Stimulated activated naive B cell treated with anti-CD40 and anti-IgM and Interleukin-4, amounts not matched to agents 10 μg/mL and 1 μg/mL and 100 μg/mL, for 72 hours (primary cell): ENCODE results near the gene NSF.
A peak's percentile ranks its signal among the peaks of the same experiment; 100 is the strongest.
"Not testable (repeated sequence)": the region's sequence is repeated elsewhere in the genome, so short reads cannot be mapped to it uniquely, and the experiment has no call there.

Experiments used
- ATAC-seq, 2 donors: fragments of 150-1000 bp; cut with Tn5 transposase; replicated peaks; 2 replicates each; pipeline ENCODE4 v1.10.0; 2021; ENCODE audit warnings: moderate library complexity in 1 of 2
- DNase-seq: peaks from one replicate; pipeline ENCODE4 v3.0.0; 2021
- H3K27ac Mint-ChIP-seq: one replicate; pipeline ENCODE4 v1.8.0; 2022; ENCODE audit warnings: mild to moderate bottlenecking, mixed read lengths
- H3K27me3 Mint-ChIP-seq, 2 donors: one replicate each; pipeline ENCODE4 v1.8.0; 2022; ENCODE audit warnings: mixed read lengths in 2 of 2
- H3K36me3 Mint-ChIP-seq, 2 donors: one replicate each; pipeline ENCODE4 v1.8.0; 2022; ENCODE audit warnings: mixed read lengths in 2 of 2, mild to moderate bottlenecking in 1 of 2
- H3K4me1 Mint-ChIP-seq, 2 donors: one replicate each; pipeline ENCODE4 v1.8.0; 2022; ENCODE audit warnings: mixed read lengths in 2 of 2, mild to moderate bottlenecking in 1 of 2
- H3K4me3 Mint-ChIP-seq, 2 donors: one replicate each; pipeline ENCODE4 v1.8.0; 2022; ENCODE audit warnings: mild to moderate bottlenecking in 2 of 2, mixed read lengths in 2 of 2, moderate library complexity in 1 of 2
- H3K9me3 Mint-ChIP-seq, 2 donors: one replicate each; pipeline ENCODE4 v1.8.0; 2022; ENCODE audit warnings: mixed read lengths in 2 of 2, mild to moderate bottlenecking in 1 of 2

NSF gene

DNA sequence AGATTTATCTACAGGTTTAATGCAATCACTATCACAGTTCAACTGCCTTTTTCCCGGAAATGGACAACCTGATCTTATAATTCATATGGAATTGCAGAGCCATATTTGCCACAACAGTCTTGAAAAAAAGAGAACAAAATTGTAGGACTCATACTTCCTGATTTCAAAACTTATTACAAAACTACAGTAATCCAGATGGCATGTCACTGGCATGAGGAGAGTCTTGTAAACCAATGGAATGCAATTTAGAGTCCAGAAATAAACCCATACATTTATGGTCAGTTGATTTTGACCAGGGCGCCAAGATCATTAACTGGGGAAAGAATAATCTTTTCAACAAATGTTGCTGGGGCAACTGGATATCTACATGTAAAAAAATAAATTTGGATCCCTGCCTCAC is 20.8 kb downstream of the NSF start:
- DNase-seq, H3K9me3 Mint-ChIP-seq, H3K4me1 Mint-ChIP-seq, H3K27ac Mint-ChIP-seq, H3K4me3 Mint-ChIP-seq, H3K27me3 Mint-ChIP-seq, H3K36me3 Mint-ChIP-seq, ATAC-seq: not testable (repeated sequence)

- H3K36me3 Mint-ChIP-seq, H3K27me3 Mint-ChIP-seq, ATAC-seq, DNase-seq, H3K9me3 Mint-ChIP-seq, H3K4me1 Mint-ChIP-seq, H3K27ac Mint-ChIP-seq, H3K4me3 Mint-ChIP-seq: not testable (repeated sequence)
Measured at GRCh38 chr17:46613876-46614275, 23.4 kb downstream of the NSF start.

DNA sequence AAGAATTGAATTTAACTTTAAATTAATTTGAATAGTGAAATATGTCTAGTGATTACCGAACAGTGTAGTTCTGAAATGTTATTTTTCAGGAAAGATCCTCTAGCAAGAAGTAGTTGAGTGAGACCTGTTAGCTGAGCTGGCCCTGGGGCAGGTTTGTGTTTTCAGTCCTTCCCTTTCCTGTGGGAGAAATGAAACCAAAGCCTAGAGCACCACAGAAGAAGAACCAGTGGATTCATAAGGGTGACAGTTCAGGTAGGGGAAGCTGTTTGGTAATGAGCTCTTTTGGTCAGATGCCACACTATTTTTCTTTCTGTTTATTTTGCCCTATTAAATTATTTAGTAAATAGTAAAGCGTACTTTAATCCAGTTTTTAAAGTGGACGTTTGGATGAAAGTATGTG is 26.7 kb downstream of the NSF start:
- not testable (repeated sequence) for H3K9me3 Mint-ChIP-seq, ATAC-seq, H3K4me3 Mint-ChIP-seq, DNase-seq, H3K4me1 Mint-ChIP-seq, H3K36me3 Mint-ChIP-seq, H3K27ac Mint-ChIP-seq, H3K27me3 Mint-ChIP-seq

DNA sequence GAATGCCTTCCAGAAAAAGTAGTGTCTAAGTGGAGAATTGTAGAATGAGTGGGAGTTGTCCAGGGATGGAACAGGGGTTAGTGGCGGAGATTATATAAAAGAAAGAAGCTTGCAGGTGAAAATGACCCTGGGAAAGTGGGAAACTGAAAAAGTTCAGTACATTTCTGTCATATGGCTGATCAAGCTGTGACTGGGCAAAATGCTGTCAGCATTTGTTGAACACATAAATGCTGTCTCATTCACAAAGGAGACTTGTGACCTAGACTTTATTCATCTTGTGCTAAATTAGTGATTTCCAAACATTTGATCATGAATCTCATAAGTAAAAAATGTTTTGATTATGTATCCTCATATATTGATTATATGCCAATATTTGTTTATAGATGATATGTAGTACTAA is 28.5 kb downstream of the NSF start:
- H3K4me3 Mint-ChIP-seq, ATAC-seq, H3K27ac Mint-ChIP-seq, H3K36me3 Mint-ChIP-seq, H3K27me3 Mint-ChIP-seq, H3K9me3 Mint-ChIP-seq, H3K4me1 Mint-ChIP-seq, DNase-seq: not testable (repeated sequence)

- not testable (repeated sequence) for ATAC-seq, H3K4me3 Mint-ChIP-seq, H3K4me1 Mint-ChIP-seq, H3K36me3 Mint-ChIP-seq, DNase-seq, H3K27ac Mint-ChIP-seq, H3K9me3 Mint-ChIP-seq, H3K27me3 Mint-ChIP-seq
Measured at GRCh38 chr17:46623790-46624189, 33.3 kb downstream of the NSF start.

DNA sequence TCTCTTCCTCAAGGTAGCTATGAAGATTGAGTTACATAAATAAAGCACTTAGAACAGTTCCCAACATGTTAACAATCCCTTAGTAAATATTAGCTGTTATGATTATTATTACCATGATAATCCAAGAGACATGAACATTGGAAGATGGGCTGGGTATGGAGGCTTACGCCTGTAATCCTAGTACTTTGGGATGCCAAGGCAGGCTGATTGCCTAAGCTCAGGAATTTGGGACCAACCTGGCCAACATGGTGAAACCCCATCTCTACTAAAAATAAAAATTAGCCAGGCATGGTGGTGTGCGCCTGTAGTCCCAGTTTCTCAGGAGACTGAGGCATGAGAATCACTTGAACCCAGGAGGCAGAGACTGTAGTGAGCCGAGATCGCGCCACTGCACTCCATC is 34.3 kb downstream of the NSF start:
- H3K27me3 Mint-ChIP-seq, H3K9me3 Mint-ChIP-seq, DNase-seq, ATAC-seq, H3K27ac Mint-ChIP-seq, H3K36me3 Mint-ChIP-seq, H3K4me3 Mint-ChIP-seq, H3K4me1 Mint-ChIP-seq: not testable (repeated sequence)

DNA sequence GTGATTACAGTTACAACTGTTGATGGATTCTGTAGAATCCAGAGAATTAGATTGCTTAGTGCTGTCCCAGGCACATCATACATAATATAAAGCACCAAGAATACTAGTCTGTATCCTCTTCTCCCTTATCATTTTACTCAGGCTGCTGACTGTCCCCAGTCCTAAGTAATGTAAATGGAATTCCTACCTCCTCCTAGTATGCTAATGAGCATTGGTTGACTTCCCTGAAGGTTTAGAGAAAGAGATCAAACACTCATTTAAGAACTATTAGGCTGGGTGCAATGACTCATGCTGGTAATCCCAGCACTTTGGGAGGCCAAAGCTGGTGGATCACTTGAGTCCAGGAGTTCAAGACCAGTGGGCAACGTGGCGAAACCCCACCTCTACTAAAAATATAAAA is 37.0 kb downstream of the NSF start:
- not testable (repeated sequence) for ATAC-seq, H3K27ac Mint-ChIP-seq, H3K27me3 Mint-ChIP-seq, DNase-seq, H3K9me3 Mint-ChIP-seq, H3K4me3 Mint-ChIP-seq, H3K36me3 Mint-ChIP-seq, H3K4me1 Mint-ChIP-seq

- not testable (repeated sequence) for DNase-seq, H3K36me3 Mint-ChIP-seq, H3K27me3 Mint-ChIP-seq, H3K4me1 Mint-ChIP-seq, H3K9me3 Mint-ChIP-seq, H3K4me3 Mint-ChIP-seq, H3K27ac Mint-ChIP-seq
- ATAC-seq: peak; percentile 98 to 99
Measured at GRCh38 chr17:46628753-46629436, 38.4 kb downstream of the NSF start.

- DNase-seq, H3K9me3 Mint-ChIP-seq, H3K36me3 Mint-ChIP-seq, ATAC-seq, H3K27me3 Mint-ChIP-seq, H3K4me1 Mint-ChIP-seq, H3K27ac Mint-ChIP-seq, H3K4me3 Mint-ChIP-seq: not testable (repeated sequence)
Measured at GRCh38 chr17:46632146-46632545, 41.7 kb downstream of the NSF start.

DNA sequence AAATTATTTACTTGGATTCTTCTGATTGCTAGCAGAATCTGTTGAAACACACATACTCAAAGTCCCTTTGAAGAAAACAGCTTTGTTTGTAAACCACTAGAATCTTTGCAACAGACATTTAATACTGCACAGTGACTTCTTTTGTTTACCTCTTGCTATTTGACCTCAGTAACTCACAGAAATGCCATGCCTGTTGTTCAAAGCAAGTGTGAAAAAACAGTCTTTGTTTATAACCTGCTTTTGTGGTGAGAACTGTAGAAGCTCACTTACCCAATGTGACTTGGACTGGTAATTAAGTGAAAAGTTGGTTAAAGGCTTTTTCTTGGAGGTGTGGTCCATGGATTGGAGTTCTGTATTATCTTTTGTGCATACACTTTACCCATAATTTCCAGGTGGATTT is 44.4 kb downstream of the NSF start:
- DNase-seq, H3K4me3 Mint-ChIP-seq, H3K36me3 Mint-ChIP-seq, H3K27ac Mint-ChIP-seq, H3K9me3 Mint-ChIP-seq, ATAC-seq, H3K27me3 Mint-ChIP-seq, H3K4me1 Mint-ChIP-seq: not testable (repeated sequence)

- DNase-seq: not testable (repeated sequence)
Measured at GRCh38 chr17:46641861-46642656, 51.6 kb downstream of the NSF start.

DNA sequence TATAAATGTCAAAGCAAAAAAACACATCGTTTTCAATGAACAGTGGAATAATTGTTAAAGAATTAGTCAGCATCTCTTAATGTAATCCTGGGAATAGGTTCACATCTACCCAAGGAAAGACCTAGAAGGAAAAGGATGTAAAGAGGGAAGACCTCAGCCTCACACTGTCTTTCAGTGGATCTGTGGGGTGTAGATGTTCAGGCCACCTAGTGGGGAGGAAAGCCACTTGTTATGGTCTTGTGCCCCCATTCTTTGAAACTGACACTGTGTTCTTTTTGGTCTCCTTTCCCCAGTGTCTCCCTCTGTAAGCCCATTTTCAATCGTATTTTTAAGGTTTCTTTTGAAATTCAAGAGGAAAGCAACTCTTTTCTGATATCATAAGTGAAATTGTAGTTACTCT is 56.8 kb downstream of the NSF start:
- not testable (repeated sequence) for H3K36me3 Mint-ChIP-seq, H3K27me3 Mint-ChIP-seq, H3K4me1 Mint-ChIP-seq, H3K9me3 Mint-ChIP-seq, H3K27ac Mint-ChIP-seq, H3K4me3 Mint-ChIP-seq, DNase-seq
- ATAC-seq: peak in 1 of 2 donors; percentile 44

More at GRCh38 chr17:46641861-46642656, 51.6 kb downstream of the NSF start:
- H3K27me3 Mint-ChIP-seq, H3K9me3 Mint-ChIP-seq, H3K4me1 Mint-ChIP-seq, H3K4me3 Mint-ChIP-seq, ATAC-seq, H3K36me3 Mint-ChIP-seq, H3K27ac Mint-ChIP-seq: not testable (repeated sequence)

- H3K4me1 Mint-ChIP-seq, DNase-seq, H3K4me3 Mint-ChIP-seq, H3K36me3 Mint-ChIP-seq, H3K27ac Mint-ChIP-seq, H3K27me3 Mint-ChIP-seq, H3K9me3 Mint-ChIP-seq: not testable (repeated sequence)
- ATAC-seq: peak in 1 of 2 donors; percentile 36
Measured at GRCh38 chr17:46647688-46648278, 57.3 kb downstream of the NSF start.

GRCh38 chr17:46649246-46649645 is 58.8 kb downstream of the NSF start:
- not testable (repeated sequence) for H3K27ac Mint-ChIP-seq, H3K36me3 Mint-ChIP-seq, H3K4me3 Mint-ChIP-seq, H3K9me3 Mint-ChIP-seq, H3K4me1 Mint-ChIP-seq, H3K27me3 Mint-ChIP-seq, ATAC-seq, DNase-seq

DNA sequence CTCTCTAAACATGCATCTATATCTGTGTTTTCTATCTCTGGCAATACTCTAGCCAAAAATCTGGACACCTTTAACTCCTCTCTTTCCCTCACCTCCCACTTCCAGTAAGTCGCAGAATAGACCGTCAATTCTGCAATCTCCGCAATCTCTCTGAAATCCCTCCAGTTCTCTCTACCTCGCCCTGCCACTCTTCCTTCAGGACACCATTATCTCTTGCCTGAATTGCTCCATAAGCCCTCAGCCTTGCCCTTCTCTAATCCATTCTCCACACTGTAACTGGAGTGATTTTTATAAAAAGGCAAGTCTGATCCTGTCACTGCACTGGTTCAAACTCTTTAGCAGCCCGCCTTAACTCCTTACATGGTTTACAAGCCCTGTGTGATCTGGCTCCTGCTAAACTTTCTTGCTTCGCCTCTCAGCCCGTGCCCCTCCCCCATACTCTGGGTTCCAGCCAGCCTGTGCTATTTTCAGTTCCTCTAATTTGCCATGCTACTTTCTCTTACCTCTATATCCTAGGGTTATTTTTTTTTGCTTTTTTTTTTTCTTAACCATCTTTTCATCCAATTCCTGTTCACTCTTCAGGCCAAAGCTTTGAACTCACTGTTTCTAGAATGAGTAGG is 61.7 kb downstream of the NSF start:
- H3K36me3 Mint-ChIP-seq, H3K27ac Mint-ChIP-seq, H3K4me3 Mint-ChIP-seq, H3K4me1 Mint-ChIP-seq, DNase-seq, H3K27me3 Mint-ChIP-seq, H3K9me3 Mint-ChIP-seq: not testable (repeated sequence)
- ATAC-seq: peak; percentile 96 to 97
